Forelimb muscle (tissue), 1 donor: Measurements from ENCODE around the gene TRAPPC3L. TPM values are rescaled to one million over a fixed set of nuclear protein-coding genes. Genes with fewer than 3 reads are reported as not detected.

Experiments
- DNase-seq: peaks from one replicate; pipeline ENCODE4 v3.0.0-alpha.2; 2013; ENCODE audit warnings: low read depth
- polyA plus RNA-seq: library from polyadenylated mRNA; unstranded; fragments of 120-200 nt; gene quantifications from one replicate; pipeline ENCODE4 v1.2.1, GENCODE V29; 2013; ENCODE audit not compliant: insufficient read length

Gene TRAPPC3L
- polyA plus RNA-seq, 1 donor = 0.09 TPM

DNA sequence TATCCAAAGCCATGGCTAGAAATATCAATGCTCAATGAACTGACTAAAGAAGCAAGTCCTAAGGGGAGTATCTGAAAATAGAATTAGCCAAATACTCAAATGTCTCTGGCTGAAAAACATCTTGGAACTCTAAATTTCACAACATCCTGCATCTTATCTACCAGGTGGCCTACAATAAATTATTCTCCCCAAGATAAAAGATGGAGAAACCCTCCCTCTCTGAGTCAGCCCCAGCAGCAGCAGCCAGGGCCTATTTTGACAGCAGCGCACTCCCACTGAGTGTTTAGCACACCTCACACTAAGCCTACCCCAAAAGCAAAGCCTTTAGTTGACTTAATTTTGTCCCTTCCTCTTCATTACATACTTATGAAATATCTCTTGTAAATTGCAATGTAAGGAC lies 78.4 kb downstream of the TRAPPC3L start:
- DNase-seq = no peak

DNA sequence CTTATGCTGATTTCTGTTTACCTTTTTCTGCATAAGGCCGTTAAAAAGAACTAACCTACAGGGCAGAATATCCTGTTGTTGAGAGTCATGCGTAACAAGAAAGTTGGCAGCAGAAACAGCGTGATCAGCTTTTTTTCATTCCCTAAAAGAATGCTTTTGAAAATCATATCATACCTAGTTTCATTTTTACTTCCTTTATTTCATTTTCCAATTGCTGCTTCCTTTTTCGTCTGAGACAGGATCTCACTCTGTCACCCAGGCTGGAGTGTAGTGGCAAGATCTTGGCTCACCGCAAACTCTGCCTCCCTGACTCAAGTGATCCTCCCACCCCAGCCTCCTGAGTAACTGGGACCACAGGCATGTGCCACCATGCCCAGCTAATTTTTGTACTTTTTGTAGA lies 80.2 kb downstream of the TRAPPC3L start:
- DNase-seq = no peak

DNA sequence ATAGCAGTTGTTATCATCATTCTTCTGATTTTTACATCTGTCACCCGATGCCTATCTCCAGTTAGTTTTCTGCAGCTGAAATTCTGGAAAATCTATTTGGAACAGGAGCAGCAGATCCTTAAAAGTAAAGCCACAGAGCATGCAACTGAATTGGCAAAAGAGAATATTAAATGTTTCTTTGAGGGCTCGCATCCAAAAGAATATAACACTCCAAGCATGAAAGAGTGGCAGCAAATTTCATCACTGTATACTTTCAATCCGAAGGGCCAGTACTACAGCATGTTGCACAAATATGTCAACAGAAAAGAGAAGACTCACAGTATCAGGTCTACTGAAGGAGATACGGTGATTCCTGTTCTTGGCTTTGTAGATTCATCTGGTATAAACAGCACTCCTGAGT lies 82.2 kb downstream of the TRAPPC3L start:
- no peak for DNase-seq

DNA sequence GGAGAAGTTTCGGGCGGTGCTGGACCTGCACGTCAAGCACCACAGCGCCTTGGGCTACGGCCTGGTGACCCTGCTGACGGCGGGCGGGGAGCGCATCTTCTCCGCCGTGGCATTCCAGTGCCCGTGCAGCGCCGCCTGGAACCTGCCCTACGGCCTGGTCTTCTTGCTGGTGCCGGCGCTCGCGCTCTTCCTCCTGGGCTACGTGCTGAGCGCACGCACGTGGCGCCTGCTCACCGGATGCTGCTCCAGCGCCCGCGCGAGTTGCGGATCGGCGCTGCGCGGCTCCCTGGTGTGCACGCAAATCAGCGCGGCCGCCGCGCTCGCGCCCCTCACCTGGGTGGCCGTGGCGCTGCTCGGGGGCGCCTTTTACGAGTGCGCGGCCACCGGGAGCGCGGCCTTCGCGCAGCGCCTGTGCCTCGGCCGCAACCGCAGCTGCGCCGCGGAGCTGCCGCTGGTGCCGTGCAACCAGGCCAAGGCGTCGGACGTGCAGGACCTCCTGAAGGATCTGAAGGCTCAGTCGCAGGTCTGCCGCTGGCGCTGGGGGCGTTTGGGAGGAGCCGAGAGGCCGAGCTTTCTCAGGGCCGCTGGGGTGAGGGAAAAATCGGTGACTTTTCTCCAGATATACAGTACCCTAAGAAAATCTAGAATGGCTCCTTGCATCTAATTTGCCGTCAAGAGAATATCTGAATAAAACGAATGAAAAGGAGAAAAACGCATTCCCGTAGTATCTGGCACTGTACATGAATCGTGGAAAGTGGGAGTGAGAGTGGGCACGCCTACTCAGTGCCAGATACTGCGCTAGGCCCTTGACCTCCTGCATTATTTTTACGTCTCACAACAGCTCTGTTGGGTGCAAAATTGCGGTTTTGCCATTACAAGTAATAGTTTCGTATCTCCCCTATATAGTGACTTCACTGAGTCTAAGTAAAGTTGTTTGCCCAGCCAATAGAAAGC lies 83.3 kb downstream of the TRAPPC3L start:
- DNase-seq = no peak

DNA sequence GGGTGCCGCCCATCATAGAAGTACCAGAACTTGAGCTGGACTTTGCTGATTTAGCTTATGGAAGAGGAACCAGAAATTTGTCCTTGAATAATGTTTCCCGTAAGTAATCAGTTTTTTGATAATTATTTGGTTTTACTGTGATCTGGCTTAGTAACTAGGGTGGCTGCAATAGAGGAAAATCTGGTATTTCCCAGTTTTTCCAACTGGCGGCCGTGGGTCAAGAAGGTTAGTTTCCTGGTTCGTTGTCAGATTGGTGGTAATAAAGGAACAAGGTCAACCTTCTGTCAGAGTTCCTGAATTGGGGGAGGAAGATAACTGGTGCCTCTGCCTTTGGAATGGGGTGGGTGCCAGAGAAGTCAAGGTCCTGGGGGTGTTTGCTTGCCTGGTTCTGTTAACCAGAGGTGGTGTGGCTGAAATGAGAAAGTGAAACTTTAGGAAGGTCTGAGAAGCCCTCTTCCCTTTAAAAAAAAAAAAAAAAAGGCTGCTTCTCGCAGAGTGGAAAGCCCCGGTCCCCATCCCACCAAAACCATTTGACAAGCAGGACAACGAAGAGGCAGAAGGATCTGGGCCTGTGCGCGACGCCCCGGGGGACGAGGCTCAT lies 84.1 kb downstream of the TRAPPC3L start, which contains the start of gene CALHM6:
CALHM6 (plus strand) TSS at position 45 of the 601 bp plus-strand sequence; CDS start at position 600, 555 bp downstream.
- DNase-seq = no peak

DNA sequence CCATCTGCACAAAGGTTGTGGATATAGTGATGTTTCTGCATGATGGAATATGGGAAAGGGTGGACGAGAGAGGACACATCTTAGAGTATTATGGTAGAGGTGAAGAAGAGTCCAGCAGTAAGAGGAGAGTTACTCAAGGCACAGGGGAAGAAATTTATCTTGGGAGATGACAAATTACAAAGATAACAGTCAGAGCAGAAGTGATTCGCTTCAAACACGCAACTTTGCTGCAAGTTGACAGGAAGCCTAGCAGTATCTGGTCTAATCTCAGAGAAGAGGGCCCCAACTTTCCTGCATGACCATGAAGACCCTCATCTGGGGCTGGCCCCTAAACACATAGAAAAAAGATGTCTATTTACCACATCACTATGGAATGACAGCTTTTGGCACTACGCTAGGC lies 85.6 kb downstream of the TRAPPC3L start:
- DNase-seq = no peak

DNA sequence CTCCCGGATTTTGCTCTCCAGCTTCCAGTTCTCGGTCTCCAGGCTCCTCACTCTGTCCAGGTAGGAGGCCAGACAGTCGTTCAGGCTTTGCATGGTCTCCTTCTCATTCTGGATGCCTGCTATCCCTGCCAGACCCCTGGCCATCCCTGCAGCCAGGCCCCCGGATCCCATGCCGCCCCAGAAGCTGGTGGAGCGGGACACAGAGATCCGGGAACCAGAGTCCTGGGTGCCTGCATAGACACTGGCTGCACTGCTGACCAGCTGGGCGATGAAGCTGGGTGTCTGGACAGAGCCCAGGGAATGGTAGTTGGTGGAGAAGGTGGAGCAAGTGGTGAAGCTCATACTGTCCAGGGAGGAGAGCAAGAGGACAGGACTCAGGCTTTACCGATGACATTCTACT lies 87.2 kb downstream of the TRAPPC3L start:
- DNase-seq = no peak

DNA sequence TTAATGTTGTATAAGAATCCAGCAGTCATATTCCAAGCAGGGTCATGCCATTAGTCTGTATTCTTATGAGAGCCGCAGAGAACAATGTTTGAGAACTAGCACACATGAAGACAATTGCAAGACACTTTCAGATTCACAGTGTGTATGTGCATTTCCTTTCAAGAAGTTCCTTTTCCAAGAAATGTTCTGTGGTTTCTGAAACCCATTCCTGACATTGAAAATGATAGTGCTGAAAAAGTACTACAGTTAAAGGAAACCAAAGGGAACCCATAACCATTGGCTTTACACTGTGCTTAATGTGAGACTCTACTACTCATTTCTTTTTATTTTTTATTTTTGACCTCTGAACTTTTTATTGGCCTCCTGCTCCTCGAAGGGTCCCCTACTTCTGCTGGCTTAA lies 88.6 kb downstream of the TRAPPC3L start:
- DNase-seq = no peak

DNA sequence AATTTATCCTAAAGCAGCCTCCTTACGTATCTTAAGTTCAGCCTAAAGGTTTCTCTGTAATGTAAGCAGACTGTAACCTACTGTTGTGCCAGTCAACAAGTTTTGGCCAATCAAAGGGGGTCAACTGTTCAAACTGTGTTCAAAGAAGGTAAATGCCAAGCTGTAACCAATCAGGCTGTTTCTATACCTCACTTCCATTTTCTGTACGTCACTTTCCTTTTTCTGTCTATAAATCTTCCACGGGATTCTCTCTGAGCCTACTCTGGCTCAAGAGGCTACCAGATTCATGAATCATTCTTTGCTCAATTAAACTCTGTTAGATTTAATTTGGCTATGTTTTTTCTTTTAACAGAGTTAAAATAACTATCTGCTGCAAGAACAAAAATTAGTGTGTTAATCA lies 89.4 kb downstream of the TRAPPC3L start:
- no peak for DNase-seq

DNA sequence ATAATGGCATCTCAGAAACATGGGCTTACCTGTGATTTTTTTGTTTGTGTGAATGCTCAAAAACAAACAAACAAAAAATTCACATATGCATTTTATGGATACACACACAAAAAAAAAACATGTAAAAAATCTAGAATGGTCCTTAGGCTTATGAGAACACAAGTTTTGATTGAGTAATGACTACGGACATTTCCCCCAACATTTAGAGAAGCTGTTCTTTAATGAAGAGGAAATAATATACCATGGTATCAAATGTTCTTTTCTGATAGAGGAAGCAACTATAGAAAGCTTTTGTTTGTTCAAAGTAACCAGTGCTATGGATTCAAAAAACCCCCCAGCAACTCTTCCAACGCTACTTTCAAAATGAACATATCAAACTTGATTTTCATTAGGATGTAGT lies 93.0 kb downstream of the TRAPPC3L start:
- DNase-seq = no peak

DNA sequence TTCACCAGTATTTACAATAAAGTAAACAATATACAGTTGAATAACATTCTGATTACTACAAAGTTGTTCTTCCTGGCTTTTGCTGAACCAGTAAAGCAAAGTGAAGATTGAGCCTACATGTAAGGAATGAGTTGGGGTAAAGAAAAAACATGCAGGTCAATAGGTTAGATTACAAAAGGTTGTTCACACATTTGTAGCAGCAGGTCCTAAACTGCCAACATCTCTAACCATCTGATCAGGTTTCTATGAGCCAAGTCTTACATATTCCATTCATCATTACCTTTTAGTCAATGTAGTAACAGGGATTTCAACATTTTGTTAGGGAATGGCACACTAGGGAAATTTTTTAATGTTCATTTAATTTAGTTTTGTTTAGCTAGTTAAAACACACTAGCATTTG lies 93.6 kb downstream of the TRAPPC3L start:
- DNase-seq = no peak

DNA sequence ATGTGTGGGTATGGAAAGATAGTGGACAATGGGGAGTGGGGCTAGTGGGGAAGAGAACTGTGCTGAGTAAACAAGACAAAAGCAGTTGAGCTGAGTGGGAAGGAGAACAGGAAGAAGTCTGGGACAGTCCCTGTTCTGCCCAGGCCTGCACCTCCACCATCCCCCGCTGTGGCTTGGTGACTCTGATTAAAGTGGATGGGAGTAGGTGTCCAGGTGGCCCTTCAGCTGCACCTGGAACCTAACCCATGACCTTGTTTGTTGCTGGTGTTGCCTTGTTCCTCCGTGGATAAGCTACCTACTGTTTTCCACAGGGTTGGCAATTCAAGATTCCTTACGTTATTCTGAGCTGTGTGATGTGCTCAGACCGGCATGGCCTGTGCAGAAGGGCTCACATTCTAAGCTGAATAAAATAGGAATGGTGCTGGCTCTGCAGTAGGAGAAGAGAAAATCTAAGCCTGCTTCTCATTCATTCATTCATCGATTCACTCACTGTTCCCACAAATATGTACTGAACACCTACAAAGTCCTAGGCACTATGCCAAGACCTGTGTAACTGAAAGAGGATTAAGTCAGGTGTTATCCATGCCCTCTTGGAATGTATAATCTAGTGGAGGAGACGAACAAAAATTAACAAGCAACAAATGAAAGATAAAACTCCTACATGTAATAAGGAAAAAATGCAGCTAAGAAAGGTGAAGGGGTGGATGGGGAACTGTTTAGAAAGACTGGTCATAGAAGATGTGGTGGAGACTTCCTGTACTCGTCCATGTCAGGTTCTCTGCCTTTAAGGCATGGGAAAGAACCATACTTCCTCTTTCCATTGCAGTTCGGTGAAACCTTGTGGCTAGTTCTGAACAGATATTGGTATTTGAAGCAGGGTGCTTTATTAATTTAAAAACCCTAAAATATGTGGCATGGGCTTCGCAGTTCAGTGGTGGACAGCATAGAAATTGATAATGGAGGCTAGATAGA lies 94.4 kb downstream of the TRAPPC3L start:
- no peak for DNase-seq

DNA sequence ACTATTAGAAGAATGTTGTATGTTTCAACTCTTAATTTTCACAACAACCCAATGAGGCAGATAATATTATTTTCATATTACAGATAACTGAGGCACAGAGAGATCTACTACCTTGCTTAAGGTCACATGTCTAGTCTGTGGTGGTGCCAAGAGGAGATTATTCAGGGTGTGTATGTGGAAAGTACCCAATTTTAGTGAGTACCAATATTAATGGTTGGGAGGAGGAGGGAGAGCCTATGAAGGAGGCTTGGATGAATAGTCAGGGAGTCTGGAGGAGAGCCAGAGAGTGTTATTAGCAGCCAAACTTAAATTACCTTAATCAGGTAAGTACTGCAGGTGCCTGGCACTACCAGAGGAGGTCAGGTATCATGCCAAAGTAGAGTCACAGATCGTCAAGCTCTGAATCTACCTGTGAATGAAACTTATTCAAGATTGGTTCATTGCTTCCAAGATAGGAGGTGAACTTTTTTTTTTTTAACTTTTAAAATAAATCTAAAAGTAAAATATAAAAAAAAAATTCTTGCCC lies 95.2 kb downstream of the TRAPPC3L start:
- DNase-seq = no peak

DNA sequence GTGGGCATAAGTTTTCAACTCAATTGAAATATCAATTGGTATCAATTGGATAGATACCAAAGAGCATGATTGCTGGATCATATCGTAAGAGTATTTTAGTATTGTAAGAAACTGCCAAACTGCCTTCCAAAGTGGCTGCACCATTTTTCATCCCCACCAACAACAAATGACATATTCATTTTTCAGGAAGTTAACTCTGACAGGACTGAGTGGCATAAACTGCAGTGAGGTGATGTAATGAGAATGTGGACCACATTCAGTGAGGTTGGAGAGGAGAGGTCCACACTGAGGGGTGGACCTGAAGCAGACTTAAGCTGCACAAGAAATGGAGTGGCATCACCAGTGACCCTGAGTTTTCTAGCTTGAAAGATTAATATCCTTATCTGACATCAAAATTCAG lies 95.9 kb downstream of the TRAPPC3L start:
- no peak for DNase-seq

DNA sequence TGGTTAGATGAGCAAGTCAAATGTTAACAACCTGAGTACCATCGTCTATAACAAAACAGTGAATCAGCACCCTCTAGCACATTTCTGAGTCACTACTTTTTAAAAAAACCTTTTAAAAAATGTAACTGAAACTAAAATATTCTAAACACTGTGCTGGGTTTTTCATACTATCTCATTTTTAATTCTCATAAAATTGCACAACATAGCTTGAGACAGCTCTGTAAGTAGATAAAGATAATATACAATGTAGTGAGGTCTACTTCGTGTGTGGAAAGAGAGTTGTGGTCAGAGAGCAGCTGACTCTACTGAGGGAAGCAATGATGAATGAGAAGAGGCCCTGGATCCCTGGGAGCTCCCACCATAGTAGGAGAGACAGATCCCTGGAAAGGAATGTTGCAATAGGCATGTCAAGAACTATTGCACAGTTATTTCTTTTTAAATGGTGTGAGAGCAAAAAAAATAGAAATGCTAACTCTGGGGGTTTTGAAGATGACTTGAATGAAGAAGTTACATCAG lies 97.9 kb downstream of the TRAPPC3L start:
- DNase-seq = no peak

DNA sequence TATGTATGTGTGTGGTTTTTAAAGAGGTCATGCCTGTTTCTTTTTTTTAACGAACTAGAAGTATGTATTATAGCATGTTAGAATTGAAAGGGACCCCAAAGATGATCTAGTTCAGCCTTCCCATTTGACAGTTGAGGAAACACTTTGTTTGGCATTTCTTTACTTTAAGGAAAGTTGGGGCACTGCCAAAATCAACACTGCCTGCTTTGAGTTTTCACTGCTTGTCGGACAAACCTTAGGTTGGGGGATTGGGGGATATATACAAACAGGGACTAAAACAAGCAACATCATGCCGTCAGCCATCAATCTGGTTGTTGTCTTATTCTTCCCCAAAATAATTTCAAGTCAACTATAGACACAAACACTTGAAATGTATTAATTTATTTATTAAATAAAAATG lies 98.4 kb downstream of the TRAPPC3L start:
- DNase-seq = no peak

DNA sequence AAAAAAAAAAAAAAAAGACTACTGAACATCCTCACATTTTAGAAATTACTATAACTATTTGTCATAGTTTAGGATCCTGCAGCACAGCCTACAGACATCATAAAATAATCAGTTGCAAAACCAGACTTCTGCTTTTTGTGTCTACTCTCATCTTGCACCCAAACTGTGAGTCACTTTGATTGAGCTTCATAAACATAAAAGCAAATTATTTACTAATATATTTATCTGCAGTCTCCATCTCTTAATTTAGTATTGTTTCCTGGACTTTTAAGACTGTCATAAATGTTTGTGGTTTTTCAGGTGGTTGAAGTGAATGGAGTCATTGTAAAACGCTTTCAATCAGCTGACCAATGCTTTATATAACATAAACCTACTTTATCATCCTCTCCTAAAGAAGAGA lies 99.1 kb downstream of the TRAPPC3L start:
- DNase-seq = no peak

DNA sequence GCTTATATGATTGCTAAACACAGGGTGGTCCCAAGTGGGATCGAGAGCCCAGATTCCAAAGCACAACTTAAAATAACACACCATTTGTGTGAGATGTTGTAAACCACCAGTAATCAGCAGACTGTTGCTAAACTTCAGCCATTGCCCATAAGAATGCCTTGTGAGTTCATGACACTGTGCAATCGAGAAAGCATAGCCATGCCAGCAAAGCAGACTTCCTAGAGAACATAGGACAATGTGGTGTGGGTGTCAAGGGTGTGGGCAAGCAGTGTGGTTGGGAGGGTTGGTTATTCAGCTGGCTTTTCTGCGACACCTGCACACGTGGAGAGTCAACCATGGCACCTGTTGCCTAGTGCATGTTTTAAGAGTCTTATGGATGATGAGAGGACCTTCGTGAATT lies 100.4 kb downstream of the TRAPPC3L start:
- no peak for DNase-seq
